Esophagus muscularis mucosa (tissue), 4 donors: ENCODE measurements around the gene CTSZ. TPM values are rescaled to one million over a fixed set of nuclear protein-coding genes. Genes with fewer than 3 reads are reported as not detected.
A peak's percentile ranks its signal among the peaks of the same experiment; 100 is the strongest.
"Not testable (repeated sequence)": the region's sequence is repeated elsewhere in the genome, so short reads cannot be mapped to it uniquely, and the experiment has no call there.

Source experiments
- DNase-seq: peaks from one replicate; pipeline ENCODE4 v3.0.0-alpha.2; 2017; ENCODE audit errors: extremely low spot score
- H3K27ac ChIP-seq, 4 donors: fragments of 200-600 bp; sonication (generic); replicated peaks in 1 of 4; 1 replicate in 3 of 4; 2 replicates in 1 of 4; pipeline ENCODE4 v1.5.1; 2016 to 2019; ENCODE audit warnings: mild to moderate bottlenecking in 1 of 4
- H3K27me3 ChIP-seq, 4 donors: fragments of 200-600 bp; sonication (generic); one replicate each; pipeline versions ENCODE4 v1.5.1 to v1.6.0; 2016 to 2019
- H3K36me3 ChIP-seq, 4 donors: fragments of 200-600 bp; sonication (generic); one replicate each; pipeline ENCODE4 v1.5.1; 2016 to 2019
- H3K4me1 ChIP-seq, 4 donors: fragments of 200-600 bp; sonication (generic); one replicate each; pipeline ENCODE4 v1.5.1; 2016 to 2019
- H3K4me3 ChIP-seq, 4 donors: fragments of 200-600 bp; sonication (generic); 1 replicate in 2 of 4; 2 replicates in 2 of 4; pipeline ENCODE4 v1.5.1; 2016 to 2019; ENCODE audit warnings: mild to moderate bottlenecking in 4 of 4, moderate library complexity in 1 of 4
- H3K9me3 ChIP-seq, 4 donors: fragments of 200-600 bp; sonication (generic); 1 replicate in 3 of 4; 2 replicates in 1 of 4; pipeline ENCODE4 v1.5.1; 2016 to 2019
- CTCF ChIP-seq, 3 experiments: fragments of 200-600 bp in 2 of 3; fragments of 450-650 bp in 1 of 3; sonication (generic) in 2 of 3; IDR thresholded peaks; one replicate each; pipeline ENCODE4 v1.5.1; 2017 to 2019; ENCODE audit warnings: antibody characterized with exemption in 3 of 3, mild to moderate bottlenecking in 2 of 3, moderate library complexity in 1 of 3
- EP300 ChIP-seq: sonication (generic); formaldehyde crosslinking; IDR thresholded peaks from one replicate; pipeline ENCODE4 v1.6.1; 2017; ENCODE audit warnings: antibody characterized with exemption
- POLR2A ChIP-seq: fragments of 450-650 bp; IDR thresholded peaks from one replicate; pipeline ENCODE4 v1.6.1; 2017; ENCODE audit warnings: antibody characterized with exemption, moderate library complexity, mild to moderate bottlenecking, low read depth
- POLR2AphosphoS5 ChIP-seq, 2 donors: sonication (generic); formaldehyde crosslinking; IDR thresholded peaks; one replicate each; pipeline ENCODE4 v1.6.1; 2017; ENCODE audit warnings: antibody characterized with exemption in 2 of 2
- WGBS: methylation state at CpG from one replicate; pipeline ENCODE4 v1.1.5; 2018; 5-methylcytosine and 5-hydroxymethylcytosine counted together
- intact Hi-C: fragments of 100-400 bp; cut with DNase I; formaldehyde crosslinking; loops from one replicate; pipeline ENCODE4 v1.15.1; 2023
- total RNA-seq, 4 donors: library from RNA; depleted of rRNA; stranded (reverse); fragments of >200 nt; gene quantifications; one replicate each; pipeline versions ENCODE4 v1.1.0 to v1.2.1, GENCODE V29; 2016

The CTSZ gene
- total RNA-seq, 4 donors from 2014 or later: 136 to 267 (median 190) TPM

GRCh38 chr20:58986286-58986967 is 20.6 kb downstream of the CTSZ start:
- H3K4me3 ChIP-seq: no peak overlapping the region
- no peak for TF ChIP-seq POLR2AphosphoS5 (IDR thresholded peaks at IDR 0.05)
- TF ChIP-seq POLR2A: no peak
- TF ChIP-seq EP300: no peak
- no peak for TF ChIP-seq CTCF (IDR thresholded peaks at IDR 0.05)
- H3K4me1 ChIP-seq: peaks cover 33 to 45% (median 42%) of the 10 kb centered on the region in 4 donors
- no peak for DNase-seq
- H3K9me3 ChIP-seq: no peaks in the 10 kb centered on the region
- no peaks in the 10 kb centered on the region for H3K27me3 ChIP-seq
- H3K27ac ChIP-seq: no peak overlapping the region
- peaks cover 45 to 59% (median 54%) of the 10 kb centered on the region in 4 donors for H3K36me3 ChIP-seq
- intact Hi-C loops: no loop called here
- 78% methylated on average over 9 of the region's 9 CpGs for WGBS

GRCh38 chr20:58985656-58986055 is 21.4 kb downstream of the CTSZ start:
- 79% methylated on average over 5 of the region's 5 CpGs for WGBS
- H3K4me3 ChIP-seq: no peak overlapping the region
- intact Hi-C loops: no loop called here
- peaks cover 37 to 51% (median 46%) of the 10 kb centered on the region in 4 donors for H3K36me3 ChIP-seq
- H3K9me3 ChIP-seq: no peaks in the 10 kb centered on the region
- no peak overlapping the region for H3K27ac ChIP-seq
- no peak for DNase-seq
- H3K4me1 ChIP-seq: peaks cover 33 to 45% (median 43%) of the 10 kb centered on the region in 4 donors
- TF ChIP-seq POLR2AphosphoS5 (IDR thresholded peaks at IDR 0.05) (no peak), CTCF (IDR thresholded peaks at IDR 0.05) (no peak), POLR2A (no peak), EP300 (no peak)
- no peaks in the 10 kb centered on the region for H3K27me3 ChIP-seq

GRCh38 chr20:58984691-58985090 is 22.4 kb downstream of the CTSZ start:
- Histone ChIP-seq H3K4me3 (no peak overlapping the region), H3K36me3 (peaks cover 33 to 42% (median 37%) of the 10 kb centered on the region in 4 donors), H3K9me3 (no peaks in the 10 kb centered on the region), H3K27me3 (no peaks in the 10 kb centered on the region), H3K4me1 (peaks cover 33 to 49% (median 47%) of the 10 kb centered on the region in 4 donors), H3K27ac (peak overlapping the region in 1 of 4 donors; percentile 39)
- 84% methylated on average over 6 of the region's 6 CpGs for whole genome bisulfite sequencing
- intact Hi-C loops: loop anchor here (5.0 kb wide), 3 partner anchors 48 to 112 kb away; partner anchors contain the start of gene ATP5F1E
- TF ChIP-seq POLR2AphosphoS5 (IDR thresholded peaks at IDR 0.05) (no peak), POLR2A (no peak), EP300 (no peak), CTCF (IDR thresholded peaks at IDR 0.05) (no peak)
- no peak for DNase-seq

GRCh38 chr20:58983115-58983468 is 24.0 kb downstream of the CTSZ start:
- not testable (repeated sequence) for H3K27ac ChIP-seq, H3K27me3 ChIP-seq, H3K4me3 ChIP-seq, H3K9me3 ChIP-seq, DNase-seq
- intact Hi-C loops: loop anchor here (5.0 kb wide), 3 partner anchors 49 to 111 kb away; partner anchors contain the start of gene ATP5F1E
- H3K36me3 ChIP-seq: peaks cover 17 to 26% (median 21%) of the 10 kb centered on the region in 4 donors
- peaks cover 33 to 49% (median 47%) of the 10 kb centered on the region in 4 donors for H3K4me1 ChIP-seq
- WGBS: 88% methylated on average over 12 of the region's 12 CpGs

- no peak for DNase-seq
- WGBS: 82% methylated on average over 12 of the region's 12 CpGs
- H3K36me3 ChIP-seq: peaks cover 11 to 20% (median 15%) of the 10 kb centered on the region in 4 donors
- H3K4me3 ChIP-seq: peak overlapping the region in 3 of 4 donors; percentile 75 to 97 (median 93)
- TF ChIP-seq POLR2AphosphoS5 (IDR thresholded peaks at IDR 0.05) (no peak), POLR2A (no peak), EP300 (no peak), CTCF (IDR thresholded peaks at IDR 0.05) (no peak)
- peaks cover 33 to 49% (median 47%) of the 10 kb centered on the region in 4 donors for H3K4me1 ChIP-seq
- intact Hi-C loops: loop anchor here (5.0 kb wide), 3 partner anchors 50 to 110 kb away; partner anchors contain the start of gene ATP5F1E
- no peaks in the 10 kb centered on the region for H3K27me3 ChIP-seq
- H3K9me3 ChIP-seq: no peaks in the 10 kb centered on the region
- H3K27ac ChIP-seq: peak overlapping the region in 1 of 4 donors; percentile 83
These were observed 24.5 kb downstream of the CTSZ start for GRCh38 chr20:58982406-58983114.
